ENCODE data around the gene NAALADL1. TPM values are rescaled to one million over a fixed set of nuclear protein-coding genes. Genes with fewer than 3 reads are reported as not detected.
"Not testable (repeated sequence)": the region's sequence is repeated elsewhere in the genome, so short reads cannot be mapped to it uniquely, and the experiment has no call there.

Gene NAALADL1
- total RNA-seq, 1 donor = 11.5 TPM

DNA sequence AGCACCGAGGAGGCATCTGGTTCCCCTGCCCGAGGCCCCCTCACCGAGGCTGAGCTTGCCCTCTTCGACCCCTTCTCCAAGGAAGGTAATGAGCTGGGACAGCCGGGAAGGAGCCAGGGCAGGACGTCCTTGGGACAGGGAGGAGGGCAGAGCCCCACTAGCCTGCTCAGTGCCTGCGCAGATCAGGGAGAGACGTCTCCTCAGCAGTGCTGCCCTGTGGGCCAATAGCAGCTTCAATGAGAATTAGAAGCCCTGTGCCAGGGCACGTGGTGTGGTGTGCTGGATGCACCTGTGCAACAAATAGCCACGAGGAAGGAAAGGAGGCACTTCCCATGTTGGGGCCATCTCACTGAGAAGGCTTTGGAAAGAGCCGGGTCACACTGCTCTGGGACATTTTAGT is 22.8 kb downstream of the NAALADL1 start:
- TF ChIP-seq, protein P1, sequence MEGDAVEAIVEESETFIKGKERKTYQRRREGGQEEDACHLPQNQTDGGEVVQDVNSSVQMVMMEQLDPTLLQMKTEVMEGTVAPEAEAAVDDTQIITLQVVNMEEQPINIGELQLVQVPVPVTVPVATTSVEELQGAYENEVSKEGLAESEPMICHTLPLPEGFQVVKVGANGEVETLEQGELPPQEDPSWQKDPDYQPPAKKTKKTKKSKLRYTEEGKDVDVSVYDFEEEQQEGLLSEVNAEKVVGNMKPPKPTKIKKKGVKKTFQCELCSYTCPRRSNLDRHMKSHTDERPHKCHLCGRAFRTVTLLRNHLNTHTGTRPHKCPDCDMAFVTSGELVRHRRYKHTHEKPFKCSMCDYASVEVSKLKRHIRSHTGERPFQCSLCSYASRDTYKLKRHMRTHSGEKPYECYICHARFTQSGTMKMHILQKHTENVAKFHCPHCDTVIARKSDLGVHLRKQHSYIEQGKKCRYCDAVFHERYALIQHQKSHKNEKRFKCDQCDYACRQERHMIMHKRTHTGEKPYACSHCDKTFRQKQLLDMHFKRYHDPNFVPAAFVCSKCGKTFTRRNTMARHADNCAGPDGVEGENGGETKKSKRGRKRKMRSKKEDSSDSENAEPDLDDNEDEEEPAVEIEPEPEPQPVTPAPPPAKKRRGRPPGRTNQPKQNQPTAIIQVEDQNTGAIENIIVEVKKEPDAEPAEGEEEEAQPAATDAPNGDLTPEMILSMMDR (IDR thresholded peaks at IDR 0.05; ENCODE audit: insufficient read depth, low read length) = no peak
- no peak overlapping the region for H3K4me3 ChIP-seq (ENCODE audit: low read depth, low read length)
- no peak for DNase-seq (ENCODE audit: low read depth)

GRCh38 chr11:65034423-65034822 is 23.9 kb downstream of the NAALADL1 start:
- TF ChIP-seq, protein P1 (IDR thresholded peaks at IDR 0.05; ENCODE audit: insufficient read depth, low read length) = no peak
- no peak for DNase-seq (ENCODE audit: low read depth)
- no peak overlapping the region for H3K4me3 ChIP-seq (ENCODE audit: low read depth, low read length)

DNA sequence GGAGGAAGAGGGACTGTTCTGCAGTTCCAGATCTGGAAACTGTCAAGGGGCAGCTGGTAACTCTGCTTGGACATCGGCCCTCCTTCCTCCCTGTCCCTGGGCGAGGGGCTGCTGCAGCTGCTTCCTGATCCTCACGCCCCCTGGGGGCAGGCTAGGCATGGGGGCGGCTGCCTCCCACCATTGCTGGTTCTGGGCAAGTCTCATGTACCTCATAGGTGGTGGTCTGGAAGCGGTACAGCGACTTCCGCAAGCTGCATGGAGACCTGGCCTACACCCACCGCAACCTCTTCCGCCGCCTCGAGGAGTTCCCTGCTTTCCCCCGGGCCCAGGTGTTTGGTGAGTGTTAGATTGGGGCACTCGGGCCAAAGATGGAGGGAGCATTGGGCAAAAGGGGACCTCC is 26.1 kb downstream of the NAALADL1 start:
- TF ChIP-seq, protein P1 (IDR thresholded peaks at IDR 0.05; ENCODE audit: insufficient read depth, low read length) = no peak
- no peak for DNase-seq (ENCODE audit: low read depth)
- H3K4me3 ChIP-seq (ENCODE audit: low read depth, low read length) = no peak overlapping the region

DNA sequence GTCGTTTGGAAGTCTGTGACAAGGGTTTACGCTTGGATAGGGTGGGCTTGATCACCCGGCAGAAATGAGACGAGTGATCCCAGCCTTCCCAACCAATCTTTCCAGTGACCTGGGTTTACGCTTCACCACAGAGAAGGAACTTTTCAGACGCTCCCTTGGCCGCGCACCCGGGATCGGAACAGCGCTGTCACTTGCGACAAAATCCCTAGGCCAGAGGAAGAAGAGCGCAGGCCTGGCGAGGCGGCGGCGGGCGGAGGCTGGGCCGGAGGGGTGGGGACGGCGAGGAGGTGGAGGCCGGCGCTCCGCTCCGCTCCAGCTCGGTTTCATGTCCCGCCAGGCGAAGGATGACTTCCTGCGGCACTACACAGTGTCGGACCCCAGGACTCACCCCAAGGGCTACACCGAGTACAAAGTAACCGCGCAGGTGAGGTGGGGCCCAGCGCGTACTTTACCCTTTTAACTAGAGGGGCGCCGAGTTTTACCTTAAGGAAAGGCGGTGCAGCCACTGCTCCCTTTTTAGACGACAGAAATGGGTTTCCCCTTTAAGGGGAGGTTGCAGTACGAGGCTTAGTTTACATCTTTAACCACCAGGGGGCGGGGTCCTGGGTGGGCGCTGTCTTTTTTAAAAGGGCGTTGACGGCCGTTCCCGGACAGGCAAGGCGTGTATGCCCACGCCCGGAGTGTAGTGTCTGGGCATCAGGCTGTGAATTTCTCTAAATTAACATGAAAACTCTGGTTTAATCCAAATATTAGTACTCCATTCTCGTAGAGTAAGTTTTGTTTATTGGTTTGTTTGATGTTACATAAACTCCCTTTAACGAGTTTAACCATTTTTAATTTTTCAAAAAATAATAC is 30.9 kb downstream of the NAALADL1 start, which contains the start of gene SNX15:
SNX15 (plus strand) TSS at position 227 of the 855 bp plus-strand sequence; CDS start at position 326, 99 bp downstream.
- peak within 1 kb of the TSS; percentile 86 for H3K4me3 ChIP-seq (ENCODE audit: low read depth, low read length)
- TF ChIP-seq, protein P1 (IDR thresholded peaks at IDR 0.05; ENCODE audit: insufficient read depth, low read length) = peak; percentile 75
- DNase-seq (ENCODE audit: low read depth) = peak; percentile 98

GRCh38 chr11:65026810-65027209 is 31.5 kb downstream of the NAALADL1 start:
- H3K4me3 ChIP-seq (ENCODE audit: low read depth, low read length) = peak overlapping the region; percentile 86
- DNase-seq (ENCODE audit: low read depth) = no peak
- TF ChIP-seq, protein P1 (IDR thresholded peaks at IDR 0.05; ENCODE audit: insufficient read depth, low read length) = no peak

- DNase-seq (ENCODE audit: low read depth); H3K4me3 ChIP-seq (ENCODE audit: low read depth, low read length): not testable (repeated sequence)
Measured at GRCh38 chr11:65023502-65023901, 34.9 kb downstream of the NAALADL1 start.

- TF ChIP-seq, protein P1 (IDR thresholded peaks at IDR 0.05; ENCODE audit: insufficient read depth, low read length) = no peak
- no peak for DNase-seq (ENCODE audit: low read depth)
- H3K4me3 ChIP-seq (ENCODE audit: low read depth, low read length) = no peak overlapping the region
Measured at GRCh38 chr11:65021509-65021908, 36.8 kb downstream of the NAALADL1 start.

Measured in fibroblast of the aortic adventitia (primary cell).